ENCODE data around the gene C9orf85. TPM values are rescaled to one million over a fixed set of nuclear protein-coding genes. Genes with fewer than 3 reads are reported as not detected.
A peak's percentile ranks its signal among the peaks of the same experiment; 100 is the strongest.

C9orf85 gene
- total RNA-seq, 2 experiments from 2014 or later = 5.6 to 14.2 TPM

DNA sequence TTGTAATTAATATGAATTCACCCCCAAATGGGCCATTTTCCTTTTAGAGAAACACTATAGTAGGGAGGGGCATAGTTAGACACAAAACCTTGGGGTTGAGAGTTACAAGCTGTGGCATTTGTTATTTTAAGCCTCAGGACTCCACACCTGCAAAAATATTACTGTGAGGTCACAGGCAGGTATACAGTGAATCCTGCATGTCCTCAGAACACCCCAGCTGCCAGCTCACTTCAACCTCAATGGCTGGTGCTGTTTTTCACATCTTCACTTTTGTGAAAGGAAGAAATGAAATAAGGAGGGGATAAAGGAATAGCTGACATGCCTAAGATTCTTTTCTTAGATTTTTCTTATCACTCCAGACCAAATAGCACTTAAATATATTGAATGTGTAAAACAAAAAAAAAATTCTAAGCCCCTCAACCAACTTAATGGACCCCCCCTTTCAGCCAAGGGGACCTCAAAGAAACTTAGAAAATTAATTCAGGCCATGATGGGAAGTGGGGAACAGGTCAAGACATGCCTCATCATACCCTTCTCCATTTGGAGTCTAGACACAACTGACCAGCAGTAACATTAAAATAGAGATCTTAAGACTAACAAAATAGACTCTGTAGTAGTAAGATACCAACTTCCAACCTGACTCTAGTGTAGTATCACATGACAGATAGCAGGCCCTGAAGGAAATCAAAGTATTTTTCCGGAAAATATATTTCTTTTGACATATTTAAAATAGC is 9.2 kb downstream of the C9orf85 start:
- CTCF ChIA-PET (ENCODE audit: unreplicated experiment) = no interaction called here
- no peaks in the 10 kb centered on the region for H4K20me1 ChIP-seq (ENCODE audit: insufficient read depth, low read length)
- no TSS peak for BruUV-seq (replicated peaks)

DNA sequence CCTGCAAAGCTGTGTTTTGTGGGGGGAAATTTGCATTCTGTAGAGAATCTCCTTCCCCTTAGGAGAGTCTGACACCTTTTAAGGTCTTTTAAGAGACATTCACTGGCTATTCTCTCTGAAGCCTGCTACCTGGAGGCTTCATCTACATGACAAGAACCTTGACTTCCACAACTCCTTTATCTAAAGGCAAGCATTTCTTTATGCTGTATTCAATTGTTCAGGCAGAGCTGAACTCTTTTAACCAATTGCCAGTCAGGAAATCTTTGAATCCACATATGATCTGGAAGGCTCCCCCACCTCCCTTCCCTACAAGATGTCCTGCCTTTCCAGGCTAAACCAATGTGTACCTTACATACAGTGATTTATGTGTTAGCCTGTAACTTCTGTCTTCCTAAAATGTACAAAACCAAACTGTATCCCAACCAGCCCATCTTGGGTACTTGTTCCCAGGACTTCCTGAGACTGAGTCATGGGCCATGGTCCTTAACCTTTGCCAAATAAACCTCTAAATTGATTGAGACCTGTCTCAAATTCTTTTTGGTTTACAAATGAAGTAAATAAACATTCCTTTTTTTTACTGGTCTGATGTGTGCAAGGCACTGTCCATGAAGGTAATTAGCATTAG is 9.9 kb downstream of the C9orf85 start:
- Histone ChIP-seq H3K79me2 (ENCODE audit: insufficient read depth, low read depth, low read length) (peaks cover 47% of the 10 kb centered on the region; the same call in 1 of the 2 replicates), H4K20me1 (ENCODE audit: insufficient read depth, low read length) (no peaks in the 10 kb centered on the region), H3K9me3 (ENCODE audit: low read length) (0 out of 2 replicates have a peak, but pooled peaks cover 3% of the 10 kb centered on the region), H3K4me1 (ENCODE audit: insufficient read depth, low read length, poor library complexity, severe bottlenecking) (peaks cover 15% of the 10 kb centered on the region), H3K4me2 (ENCODE audit: low read length) (peak overlapping the region; percentile 6; the same call in 1 of the 2 replicates), H3K4me3 (ENCODE audit: low read depth, low read length, poor library complexity, severe bottlenecking) (no peak overlapping the region), H3K9me2 (ENCODE audit: insufficient read depth, low read length) (no peaks in the 10 kb centered on the region), H3K27ac (ENCODE audit: low read depth, low read length, poor library complexity, severe bottlenecking) (no peak overlapping the region), H3K36me3 (ENCODE audit: insufficient read depth, low read length) (peaks cover 42% of the 10 kb centered on the region), H2AFZ (ENCODE audit: low read length) (no peak overlapping the region)
- BruUV-seq (replicated peaks) = no TSS peak
- no peak for DNase-seq (ENCODE audit: low spot score)
- intact Hi-C loops (cut with micrococcal nuclease; ENCODE audit: unreplicated experiment) = no loop called here
- ChIA-PET POLR2A (interaction anchor here (3.0 kb wide), 1 partner anchor 10 kb away, joined by 10 read pairs; the partner anchor contains the start of genes ABHD17B and C9orf85), CTCF (ENCODE audit: unreplicated experiment) (no interaction called here)
- TF ChIP-seq CTCF (conservative IDR thresholded peaks at IDR 0.05; ENCODE audit: low read length) = no peak
- no peak for TF ChIP-seq EZH2phosphoT487 (IDR thresholded peaks at IDR 0.05; ENCODE audit: borderline replicate concordance, low read depth, low read length)

More for the DNA sequence above, 9.2 kb downstream of the C9orf85 start:
- no peak for DNase-seq (ENCODE audit: low spot score)
- Histone ChIP-seq H3K9me2 (ENCODE audit: insufficient read depth, low read length) (no peaks in the 10 kb centered on the region), H3K36me3 (ENCODE audit: insufficient read depth, low read length) (peaks cover 42% of the 10 kb centered on the region), H3K4me2 (ENCODE audit: low read length) (peak overlapping the region; percentile 6; the same call in 1 of the 2 replicates), H3K4me3 (ENCODE audit: low read depth, low read length, poor library complexity, severe bottlenecking) (no peak overlapping the region), H3K79me2 (ENCODE audit: insufficient read depth, low read depth, low read length) (peaks cover 50% of the 10 kb centered on the region), H3K9me3 (ENCODE audit: low read length) (0 out of 2 replicates have a peak, but pooled peaks cover 3% of the 10 kb centered on the region), H3K27ac (ENCODE audit: low read depth, low read length, poor library complexity, severe bottlenecking) (no peak overlapping the region), H2AFZ (ENCODE audit: low read length) (no peak overlapping the region), H3K4me1 (ENCODE audit: insufficient read depth, low read length, poor library complexity, severe bottlenecking) (peaks cover 15% of the 10 kb centered on the region)
- intact Hi-C loops (cut with micrococcal nuclease; ENCODE audit: unreplicated experiment) = no loop called here
- no peak for TF ChIP-seq EZH2phosphoT487 (IDR thresholded peaks at IDR 0.05; ENCODE audit: borderline replicate concordance, low read depth, low read length)
- TF ChIP-seq CTCF (conservative IDR thresholded peaks at IDR 0.05; ENCODE audit: low read length) = no peak
- POLR2A ChIA-PET = interaction anchor here (1.6 to 3.0 kb wide), 2 partner anchors 9 to 42 kb away, joined by 6 to 10 read pairs; partner anchors contain the start of genes ABHD17B and C9orf85

Data from OCI-LY7 (cell line).